Measurements from ENCODE around the gene MAPK8IP1.

The MAPK8IP1 gene

DNA sequence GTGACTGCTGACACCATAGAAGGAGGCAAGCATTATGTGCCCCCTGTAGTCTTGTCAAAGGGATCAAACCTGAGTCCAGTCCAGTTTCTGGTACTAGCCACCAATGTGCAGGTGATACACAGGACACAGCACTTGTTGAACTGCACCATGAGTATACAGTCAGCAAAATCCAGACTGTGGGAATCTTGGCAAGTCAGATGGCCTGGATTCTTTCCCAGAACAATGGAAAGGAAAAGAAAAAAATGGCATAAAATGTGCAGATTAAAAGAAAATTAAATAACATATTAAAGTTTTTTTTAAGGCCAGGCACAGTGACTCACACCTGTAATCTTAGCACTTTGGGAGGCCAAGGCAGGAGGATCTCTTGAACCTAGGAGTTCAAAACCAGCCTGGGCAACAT, 21.4 kb upstream of the MAPK8IP1 start:
- ChIA-PET POLR2A (no interaction called here), CTCF (interaction anchor here (1.6 to 10.1 kb wide), 3 partner anchors 9 to 21 kb away, joined by 7 to 133 read pairs (median 12); no protein-coding TSS in a partner anchor)
- DNase-seq (ENCODE audit: low read depth, low spot score), result no peak
- H3K4me3 ChIP-seq (ENCODE audit: low read depth, low read length), result no peak overlapping the region
- TF ChIP-seq, protein P1, sequence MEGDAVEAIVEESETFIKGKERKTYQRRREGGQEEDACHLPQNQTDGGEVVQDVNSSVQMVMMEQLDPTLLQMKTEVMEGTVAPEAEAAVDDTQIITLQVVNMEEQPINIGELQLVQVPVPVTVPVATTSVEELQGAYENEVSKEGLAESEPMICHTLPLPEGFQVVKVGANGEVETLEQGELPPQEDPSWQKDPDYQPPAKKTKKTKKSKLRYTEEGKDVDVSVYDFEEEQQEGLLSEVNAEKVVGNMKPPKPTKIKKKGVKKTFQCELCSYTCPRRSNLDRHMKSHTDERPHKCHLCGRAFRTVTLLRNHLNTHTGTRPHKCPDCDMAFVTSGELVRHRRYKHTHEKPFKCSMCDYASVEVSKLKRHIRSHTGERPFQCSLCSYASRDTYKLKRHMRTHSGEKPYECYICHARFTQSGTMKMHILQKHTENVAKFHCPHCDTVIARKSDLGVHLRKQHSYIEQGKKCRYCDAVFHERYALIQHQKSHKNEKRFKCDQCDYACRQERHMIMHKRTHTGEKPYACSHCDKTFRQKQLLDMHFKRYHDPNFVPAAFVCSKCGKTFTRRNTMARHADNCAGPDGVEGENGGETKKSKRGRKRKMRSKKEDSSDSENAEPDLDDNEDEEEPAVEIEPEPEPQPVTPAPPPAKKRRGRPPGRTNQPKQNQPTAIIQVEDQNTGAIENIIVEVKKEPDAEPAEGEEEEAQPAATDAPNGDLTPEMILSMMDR (IDR thresholded peaks at IDR 0.05; ENCODE audit: insufficient read depth, low read length, missing control alignments), result no peak

DNA sequence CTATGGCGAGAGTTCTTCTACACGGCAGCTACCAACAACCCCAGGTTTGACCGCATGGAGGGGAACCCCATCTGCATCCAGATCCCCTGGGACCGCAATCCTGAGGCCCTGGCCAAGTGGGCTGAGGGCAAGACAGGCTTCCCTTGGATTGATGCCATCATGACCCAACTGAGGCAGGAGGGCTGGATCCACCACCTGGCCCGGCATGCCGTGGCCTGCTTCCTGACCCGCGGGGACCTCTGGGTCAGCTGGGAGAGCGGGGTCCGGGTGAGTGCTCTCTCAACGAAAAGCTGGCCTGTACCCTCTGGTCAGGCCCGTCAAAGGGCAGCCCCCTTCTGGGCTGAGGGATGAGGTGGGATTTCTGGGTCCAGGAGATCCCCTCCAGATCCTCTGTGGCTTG, 15.9 kb upstream of the MAPK8IP1 start:
- POLR2A ChIA-PET, result no interaction called here
- DNase-seq (ENCODE audit: low read depth, low spot score), result no peak
- TF ChIP-seq, protein P1 (IDR thresholded peaks at IDR 0.05; ENCODE audit: insufficient read depth, low read length, missing control alignments), result no peak
- H3K4me3 ChIP-seq (ENCODE audit: low read depth, low read length), result no peak overlapping the region
- CTCF ChIA-PET, result interaction anchor here (0.8 to 1.2 kb wide), 3 partner anchors 9 to 27 kb away, joined by 3 read pairs; no protein-coding TSS in a partner anchor

DNA sequence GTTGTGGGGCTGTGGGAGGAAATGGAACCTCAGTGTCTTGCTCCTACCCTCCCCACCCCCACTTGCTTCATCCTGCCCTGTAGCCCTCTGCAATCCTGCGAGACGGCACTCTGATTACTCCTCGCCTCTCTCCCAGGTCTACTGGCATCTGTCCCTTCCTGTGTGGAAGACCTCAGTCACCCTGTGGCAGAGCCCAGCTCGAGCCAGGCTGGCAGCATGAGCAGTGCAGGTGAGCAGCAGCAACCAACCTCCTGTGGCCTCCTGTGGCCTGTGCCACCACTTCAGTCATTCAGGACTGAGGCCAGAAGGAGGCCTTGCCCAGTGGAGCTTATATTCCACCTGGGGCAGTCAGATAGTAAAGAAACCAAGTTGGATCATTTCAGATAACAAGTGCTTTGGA, 14.7 kb upstream of the MAPK8IP1 start:
- POLR2A ChIA-PET, result no interaction called here
- TF ChIP-seq, protein P1 (IDR thresholded peaks at IDR 0.05; ENCODE audit: insufficient read depth, low read length, missing control alignments), result no peak
- DNase-seq (ENCODE audit: low read depth, low spot score), result no peak
- H3K4me3 ChIP-seq (ENCODE audit: low read depth, low read length), result no peak overlapping the region
- CTCF ChIA-PET, result interaction anchor here (1.8 to 6.4 kb wide), 5 partner anchors 12 to 136 kb away, joined by 5 to 133 read pairs (median 24); partner anchors contain the start of gene CRY2

DNA sequence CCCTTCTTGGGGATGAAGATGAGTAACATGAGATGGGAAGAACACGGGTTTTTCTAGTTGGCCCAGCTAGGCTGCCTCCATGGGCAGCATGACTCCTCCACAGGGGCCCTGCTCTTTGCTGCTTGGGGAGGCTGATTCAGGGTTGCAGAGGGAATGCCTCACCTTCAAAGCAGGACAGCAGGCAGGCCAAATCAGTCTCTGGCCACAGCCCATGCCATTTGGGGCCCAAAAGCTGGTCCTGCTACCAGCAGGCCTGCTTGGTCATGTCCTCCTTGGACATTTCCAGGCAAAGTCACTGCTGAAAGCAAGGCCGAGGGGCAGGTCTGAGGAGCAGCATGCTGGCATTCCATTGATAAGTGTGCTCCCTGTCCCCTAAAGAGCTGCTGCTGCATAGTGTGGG, 13.8 kb upstream of the MAPK8IP1 start:
- DNase-seq (ENCODE audit: low read depth, low spot score), result no peak
- no peak overlapping the region for H3K4me3 ChIP-seq (ENCODE audit: low read depth, low read length)
- ChIA-PET CTCF (interaction anchor here (1.0 to 6.4 kb wide), 13 partner anchors 12 to 135 kb away, joined by 3 to 133 read pairs (median 9); partner anchors contain the start of genes CRY2 and PEX16), POLR2A (interaction anchor here (0.9 kb wide), 1 partner anchor 11 kb away, joined by 3 read pairs; no protein-coding TSS in a partner anchor)
- TF ChIP-seq, protein P1 (IDR thresholded peaks at IDR 0.05; ENCODE audit: insufficient read depth, low read length, missing control alignments), result no peak

DNA sequence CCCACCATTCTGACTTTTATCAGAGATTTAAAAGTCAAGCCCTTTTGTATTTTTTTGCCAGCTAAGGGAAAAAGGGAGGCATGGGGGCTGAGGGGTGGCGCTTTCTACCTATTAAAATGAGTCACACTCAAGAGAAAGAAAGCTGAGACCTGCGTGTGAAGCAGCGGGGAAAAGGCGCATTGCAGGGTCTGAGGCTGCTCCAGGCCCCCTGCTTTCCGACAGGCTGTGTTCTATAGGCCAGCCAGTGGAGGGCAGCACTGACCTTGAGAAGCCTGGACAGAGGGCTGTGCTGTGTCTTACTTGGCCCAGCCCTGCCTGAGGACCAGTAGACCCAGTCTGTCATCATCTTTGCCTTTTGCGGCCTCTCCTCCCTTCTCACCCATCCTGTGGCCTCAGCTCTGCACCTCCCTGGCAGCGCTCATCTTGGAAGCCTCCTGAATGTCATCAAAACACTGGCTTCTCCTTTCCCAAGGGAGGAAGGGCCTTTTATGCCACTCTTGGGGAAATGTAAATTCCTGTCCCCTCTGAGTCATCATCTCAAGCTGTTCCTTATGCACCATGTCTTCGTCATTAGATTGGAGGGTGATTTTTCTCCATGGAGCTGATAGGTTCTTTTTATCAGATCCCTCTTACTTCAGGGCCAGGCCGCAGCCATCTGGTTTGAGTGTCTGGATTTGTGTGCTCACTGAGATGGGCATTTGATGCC, 12.6 kb upstream of the MAPK8IP1 start:
- H3K4me3 ChIP-seq (ENCODE audit: low read depth, low read length), result no peak overlapping the region
- TF ChIP-seq, protein P1 (IDR thresholded peaks at IDR 0.05; ENCODE audit: insufficient read depth, low read length, missing control alignments), result peak; percentile 87
- ChIA-PET CTCF (interaction anchor here (0.6 to 6.4 kb wide), 29 partner anchors 8 to 496 kb away, joined by 3 to 133 read pairs (median 5); partner anchors contain the start of genes CRY2 and PEX16), POLR2A (interaction anchor here (1.0 to 1.1 kb wide), 2 partner anchors 13 to 45 kb away, joined by 3 to 5 read pairs; partner anchors contain the start of gene PEX16)
- DNase-seq (ENCODE audit: low read depth, low spot score), result peak; percentile 72

DNA sequence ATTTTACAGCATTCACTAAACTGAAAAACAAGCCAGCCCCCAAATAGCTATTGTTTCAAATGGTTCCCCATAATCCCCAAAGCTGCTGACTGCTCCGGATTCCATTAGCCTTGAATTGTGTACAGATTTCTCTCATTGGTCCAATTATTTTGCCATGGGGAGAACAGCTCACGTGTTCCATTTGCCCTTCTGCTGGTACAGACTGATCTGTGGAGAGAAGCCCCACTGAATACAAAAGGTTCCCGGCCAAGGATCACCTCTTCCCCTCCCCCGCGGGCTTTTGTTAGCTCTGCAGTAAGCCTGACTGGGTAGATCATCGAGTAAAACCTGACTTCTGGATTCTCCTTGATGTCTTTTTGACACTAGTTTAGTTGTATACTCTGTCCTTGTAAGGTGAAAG, 9.1 kb upstream of the MAPK8IP1 start:
- no peak overlapping the region for H3K4me3 ChIP-seq (ENCODE audit: low read depth, low read length)
- CTCF ChIA-PET, result interaction anchor here (1.0 to 6.4 kb wide), 4 partner anchors 11 to 129 kb away, joined by 3 to 133 read pairs (median 6); no protein-coding TSS in a partner anchor
- POLR2A ChIA-PET, result no interaction called here
- no peak for DNase-seq (ENCODE audit: low read depth, low spot score)
- TF ChIP-seq, protein P1 (IDR thresholded peaks at IDR 0.05; ENCODE audit: insufficient read depth, low read length, missing control alignments), result no peak

Measured in AG04449 (cell line).